NCI-H526 (cell line): Measurements from ENCODE around the gene TAC3.
"Not testable (repeated sequence)": the region's sequence is repeated elsewhere in the genome, so short reads cannot be mapped to it uniquely, and the experiment has no call there.

Source experiments
- DNase-seq, 2 experiments: peaks; one replicate each; lab custom pipeline; 2025; lab: John Stamatoyannopoulos, UW

Gene TAC3

GRCh38 chr12:57033431-57033830 is 17.1 kb upstream of the TAC3 start:
- no peak for DNase-seq

DNA sequence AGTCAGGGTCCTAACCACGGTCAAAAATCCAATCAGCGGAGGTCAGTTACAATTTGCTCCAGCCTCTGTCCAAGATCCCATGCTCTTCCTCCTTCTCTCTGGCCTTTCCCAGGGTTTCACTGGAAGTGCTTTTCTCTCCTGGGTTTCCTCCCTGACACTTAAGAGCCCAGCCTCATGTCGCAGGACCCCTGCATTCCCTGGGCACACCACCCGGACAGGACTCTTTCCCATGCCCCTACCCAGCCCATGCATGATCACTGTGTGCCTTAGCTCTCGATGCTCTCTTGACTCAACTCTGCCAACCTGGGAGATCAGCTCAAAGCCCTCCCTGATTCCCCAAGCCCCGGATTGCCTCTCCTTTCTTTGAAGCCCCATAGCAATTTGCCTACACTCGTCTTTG is 15.5 kb upstream of the TAC3 start:
- peak in 1 of 2 experiments; percentile 42 for DNase-seq

DNA sequence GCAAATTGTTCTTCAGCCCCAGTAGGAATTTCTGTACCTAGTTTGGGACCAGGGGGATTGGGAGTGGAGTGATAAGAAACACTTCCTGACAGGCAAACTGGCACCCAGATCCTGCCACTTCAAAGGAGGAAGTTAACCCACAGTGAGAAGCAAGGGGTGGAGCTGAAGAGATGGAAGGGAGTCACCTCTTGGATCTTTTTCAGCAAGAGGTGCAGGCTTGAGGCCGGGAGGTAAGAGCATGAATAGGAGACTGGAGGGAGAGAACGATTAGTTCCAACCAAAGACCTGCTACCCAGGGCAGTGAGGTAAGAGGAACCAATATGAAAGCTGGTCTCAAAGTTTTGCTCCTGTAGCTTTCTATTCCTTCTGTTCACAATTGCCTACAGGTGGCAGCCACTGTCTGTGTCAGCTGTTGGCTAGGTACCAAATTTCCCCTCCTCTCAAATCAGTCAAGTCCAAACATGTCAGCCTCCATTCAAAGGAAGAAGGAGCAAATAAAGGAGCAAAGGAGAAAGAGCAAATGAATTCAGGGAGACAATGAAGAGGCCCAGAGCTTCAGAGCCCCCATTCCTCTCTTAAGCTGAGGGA is 14.9 kb upstream of the TAC3 start:
- DNase-seq: peak; percentile 53 to 61

GRCh38 chr12:57029457-57029856 is 13.1 kb upstream of the TAC3 start:
- DNase-seq: no peak

DNA sequence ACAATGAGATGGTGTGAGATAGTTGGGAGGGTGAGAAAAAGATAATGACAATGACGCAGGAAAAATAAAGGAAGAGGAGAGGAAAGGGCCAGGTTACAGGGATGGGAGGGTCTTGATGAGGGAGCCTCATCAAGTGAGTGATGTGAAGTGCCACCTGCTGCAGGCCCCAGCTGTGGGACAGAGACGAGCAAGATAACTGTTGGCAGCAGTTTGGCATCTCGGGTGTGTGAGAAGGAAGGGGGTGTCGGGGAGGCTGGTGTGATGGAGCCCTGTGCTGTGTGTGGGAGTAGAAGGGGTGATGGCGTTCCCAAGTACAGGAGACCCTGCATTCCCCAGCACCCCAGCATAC is 11.4 kb upstream of the TAC3 start:
- DNase-seq: no peak

- peak in 1 of 2 experiments; percentile 12 for DNase-seq
Measured at GRCh38 chr12:57027011-57027804, 10.9 kb upstream of the TAC3 start.

DNA sequence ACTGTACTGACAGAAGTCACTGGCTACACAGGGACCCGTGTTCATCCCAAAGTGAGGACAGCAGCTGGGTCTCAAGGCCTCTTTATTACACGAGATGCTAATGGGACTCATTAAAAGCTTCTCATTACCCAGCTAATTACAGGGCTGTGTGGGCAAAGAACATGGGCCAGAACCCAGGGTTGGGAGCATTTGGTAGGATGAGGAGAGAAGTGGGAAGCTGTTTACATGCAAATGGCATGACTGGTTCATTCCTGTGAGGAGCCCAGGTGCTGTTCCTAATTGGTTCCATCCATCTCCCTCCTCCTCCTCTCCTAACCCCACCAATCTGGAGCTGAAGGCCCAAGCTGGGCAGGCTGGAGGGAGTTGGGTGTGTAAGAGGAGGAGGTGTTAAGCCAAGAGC is 8.9 kb upstream of the TAC3 start:
- DNase-seq: no peak

DNA sequence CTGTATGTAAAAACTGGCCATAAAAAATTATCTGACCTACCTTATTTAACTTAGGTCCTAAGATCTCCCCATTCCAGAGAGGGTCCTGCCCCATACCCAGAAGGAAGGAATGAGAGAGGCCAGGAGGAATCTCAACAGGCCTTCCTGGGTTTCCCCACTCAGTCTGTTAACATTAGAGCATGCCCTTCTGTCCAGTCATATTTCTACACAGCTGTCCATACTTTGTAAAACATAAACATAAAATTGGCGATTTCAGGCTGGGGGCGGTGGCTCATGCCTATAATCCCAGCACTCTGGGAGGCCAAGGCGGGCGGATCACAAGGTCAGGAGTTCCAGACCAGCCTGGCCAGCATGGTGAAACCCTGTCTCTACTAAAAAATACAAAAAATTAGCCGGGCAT is 6.0 kb upstream of the TAC3 start:
- not testable (repeated sequence) for DNase-seq

- DNase-seq: no peak
Measured at GRCh38 chr12:57019983-57020719, 3.8 kb upstream of the TAC3 start.

GRCh38 chr12:57018906-57019305 is 2.6 kb upstream of the TAC3 start:
- no peak for DNase-seq

DNA sequence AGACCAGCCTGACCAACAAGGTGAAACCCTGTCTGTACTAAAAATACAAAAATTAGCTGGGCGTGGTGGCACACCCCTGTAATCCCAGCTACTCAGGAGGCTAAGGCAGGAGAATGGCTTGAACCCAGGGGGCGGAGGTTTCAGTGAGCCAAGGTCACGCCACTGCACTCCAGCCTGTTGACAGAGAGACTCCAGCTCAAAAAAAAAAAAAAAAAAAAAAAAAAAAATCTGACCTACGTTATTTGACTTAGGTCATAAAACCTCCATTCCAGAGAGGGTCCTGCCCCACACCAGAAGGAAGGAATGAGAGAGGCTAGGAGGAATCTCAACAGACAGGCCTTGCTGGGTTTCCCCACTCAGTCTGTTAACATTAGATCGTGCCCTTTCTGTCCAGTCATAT is 2.0 kb upstream of the TAC3 start:
- not testable (repeated sequence) for DNase-seq

GRCh38 chr12:57012600-57013465 is 3.5 kb downstream of the TAC3 start:
- DNase-seq: no peak

DNA sequence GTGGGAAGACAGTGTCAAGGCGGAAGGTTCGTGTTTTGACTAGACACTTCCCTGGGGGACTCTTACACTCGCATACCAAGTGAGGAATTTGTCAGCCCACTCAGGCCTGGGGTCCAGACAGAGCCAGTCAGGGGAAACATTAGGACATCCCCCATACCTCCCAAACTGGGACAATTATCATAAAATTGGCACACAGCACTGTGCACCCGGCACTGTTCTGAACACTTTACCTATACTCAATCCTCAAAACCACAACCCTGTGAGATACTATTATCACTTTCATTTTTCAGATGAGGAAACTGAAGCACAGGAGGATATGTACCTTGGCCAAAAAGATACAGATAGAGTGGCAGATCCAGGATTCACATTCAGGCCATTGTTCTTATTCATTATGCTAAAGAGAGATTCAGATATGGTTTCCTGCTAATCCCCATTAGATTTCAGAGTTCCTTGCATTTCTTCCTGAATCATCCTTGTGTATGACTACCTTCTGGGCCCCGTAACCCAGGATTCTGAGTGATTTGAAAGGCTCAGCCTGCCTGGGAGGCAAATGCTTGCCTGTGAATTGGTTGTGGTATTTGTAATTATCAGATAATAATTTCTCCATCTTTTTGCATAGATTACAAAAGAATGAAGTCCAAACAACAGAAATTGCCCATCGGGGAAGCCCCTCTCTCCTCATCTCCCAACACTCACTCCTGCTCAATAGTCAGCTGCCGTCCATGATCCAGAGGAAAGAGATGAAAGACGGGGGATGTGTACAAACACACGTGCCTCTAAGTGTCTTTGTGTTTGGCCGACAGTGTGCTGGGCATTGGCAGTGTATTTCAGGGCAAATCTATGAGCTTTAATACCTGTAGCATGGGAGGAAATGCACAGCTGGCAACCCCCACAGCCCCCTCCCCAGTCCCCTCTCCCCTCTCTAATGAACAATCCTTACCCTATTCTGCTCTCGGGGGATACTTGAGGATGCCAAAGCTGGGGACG is 4.6 kb downstream of the TAC3 start:
- DNase-seq: no peak

DNA sequence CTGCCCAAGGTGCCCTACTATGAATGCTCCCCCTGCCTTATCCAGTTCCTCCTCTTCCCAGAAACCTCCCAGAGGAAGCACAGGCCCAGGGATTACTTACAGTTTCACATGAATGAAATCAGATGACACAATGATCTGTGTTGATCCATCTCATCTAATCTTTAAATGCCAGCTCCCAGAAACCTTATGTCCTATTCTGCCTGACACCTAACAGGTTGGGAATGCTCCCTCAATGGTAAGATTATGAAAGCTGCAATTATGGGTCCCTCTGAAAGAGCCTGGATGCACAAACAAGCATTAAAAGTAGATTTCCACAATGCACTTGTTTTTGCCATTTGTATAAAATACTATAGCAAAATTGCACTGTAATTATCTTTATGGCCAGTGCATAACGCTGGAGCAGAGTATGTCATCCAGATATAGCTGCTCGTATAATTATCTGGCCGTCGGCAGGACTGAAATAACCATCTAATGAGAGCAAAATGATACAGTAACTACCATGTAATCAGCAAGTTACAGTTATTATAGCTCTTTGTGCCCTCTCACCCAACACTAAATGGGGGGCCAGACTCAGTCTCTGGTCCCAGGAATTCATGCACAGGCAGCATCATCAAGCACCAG is 5.6 kb downstream of the TAC3 start:
- DNase-seq: no peak

GRCh38 chr12:57009949-57010626 is 6.2 kb downstream of the TAC3 start:
- DNase-seq: no peak

DNA sequence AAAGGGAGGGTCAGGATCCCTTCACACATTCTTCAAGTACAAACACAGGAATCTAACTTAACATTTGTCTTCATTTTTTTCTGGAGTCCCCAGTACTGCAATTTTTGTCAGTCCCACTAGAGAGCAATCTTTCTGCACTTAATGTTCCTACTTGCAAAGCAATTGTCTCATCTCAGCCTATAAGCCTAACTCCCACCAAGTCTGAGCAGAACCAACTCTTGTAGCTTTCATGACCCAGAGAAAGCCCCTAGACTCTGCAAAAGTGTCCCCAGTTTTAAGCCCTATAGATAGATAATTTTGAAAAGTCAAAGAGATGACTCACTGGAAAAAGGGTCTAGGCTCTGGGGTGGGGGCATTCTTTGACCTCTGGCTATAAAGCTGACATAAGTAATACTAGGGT is 8.2 kb downstream of the TAC3 start:
- peak; percentile 44 to 72 for DNase-seq

DNA sequence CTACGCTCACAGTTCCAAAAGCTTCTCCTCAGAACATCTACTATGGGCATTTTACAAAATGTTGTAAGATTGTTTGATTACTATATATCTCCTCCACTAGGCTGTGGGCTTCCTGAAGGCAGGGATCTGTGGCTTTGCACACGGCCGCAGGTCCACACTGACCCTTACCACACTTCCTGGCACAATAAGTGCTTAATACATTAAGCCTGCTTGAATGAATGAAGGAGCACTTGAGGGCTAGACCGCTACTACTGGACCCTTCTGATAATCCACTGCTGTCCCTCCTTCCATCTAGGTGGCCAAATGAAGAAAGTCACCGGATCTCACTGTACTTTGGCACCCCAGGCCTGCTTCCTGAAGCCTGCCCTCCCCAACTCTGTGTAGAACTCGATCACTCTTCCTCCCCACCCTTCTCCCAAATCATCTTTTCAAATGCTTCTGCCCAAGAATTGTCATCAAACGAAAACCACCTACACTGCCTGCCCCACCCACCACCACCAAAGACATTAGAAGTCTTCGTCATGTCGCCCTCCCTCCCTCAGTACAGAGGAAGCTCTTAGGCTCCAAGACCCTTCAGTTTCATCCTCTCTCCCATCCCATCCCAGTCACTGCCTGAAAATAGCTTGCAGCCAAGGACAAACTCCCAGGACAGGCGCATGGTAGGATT is 9.4 kb downstream of the TAC3 start:
- DNase-seq: no peak

DNA sequence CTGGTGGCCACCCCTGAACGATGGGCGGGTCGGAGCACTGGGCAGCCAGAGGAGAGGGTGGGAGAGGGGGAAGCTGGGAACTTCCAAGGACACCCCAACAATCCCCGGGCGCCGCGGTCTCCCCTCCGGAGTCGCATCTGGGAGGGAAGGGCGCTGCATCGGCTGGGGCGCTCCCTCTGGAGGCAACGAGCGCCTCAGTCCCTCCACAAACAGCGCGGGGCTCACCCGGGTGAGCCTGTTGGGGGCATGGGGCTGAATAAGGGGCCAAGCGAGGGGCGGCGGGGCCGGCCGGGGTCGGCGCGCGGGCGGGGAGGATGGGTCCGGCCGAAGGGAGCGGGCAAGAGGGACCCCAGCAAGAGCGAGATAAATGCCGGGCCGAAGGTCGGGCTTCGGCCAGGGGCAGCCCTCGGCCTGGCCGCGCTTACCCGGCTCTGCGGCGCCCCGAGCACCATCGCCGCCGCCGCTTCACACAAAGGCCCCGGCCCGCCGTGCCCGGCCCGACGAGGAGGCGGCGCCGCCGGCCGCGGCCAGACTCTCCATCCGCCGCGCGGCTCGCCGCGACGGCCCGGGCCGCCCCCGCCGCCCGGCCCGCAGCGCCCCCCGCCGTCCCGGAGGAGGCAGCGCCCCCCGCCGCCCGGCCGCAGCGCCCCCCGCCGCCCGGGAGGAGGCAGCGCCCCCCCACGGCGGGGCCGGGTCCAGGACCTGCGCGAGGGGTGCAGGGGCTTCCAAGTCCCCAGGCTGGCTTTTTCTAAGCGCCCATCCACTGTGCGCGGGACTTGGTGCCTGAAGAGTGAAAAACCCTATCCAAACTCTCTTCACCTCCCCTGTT is 10.1 kb downstream of the TAC3 start, which contains the start of gene ZBTB39:
ZBTB39 (minus strand) TSS at position 567 of the 829 bp plus-strand sequence. CDS start 1,629 bp downstream, outside the sequence.
- peak in 1 of 2 experiments; percentile 77 for DNase-seq
